Dermis microvascular lymphatic vessel endothelial cell (primary cell): ENCODE data around the gene C1QB. TPM values are rescaled to one million over a fixed set of nuclear protein-coding genes. Genes with fewer than 3 reads are reported as not detected.
A peak's percentile ranks its signal among the peaks of the same experiment; 100 is the strongest.

Source experiments
- DNase-seq, 2 donors: peaks; one replicate each; pipeline versions ENCODE4 v3.0.0 to v3.0.0-alpha.2; 2010; ENCODE audit warnings: low read depth in 2 of 2
- total RNA-seq: library from RNA; depleted of rRNA; stranded (reverse); fragments of >200 nt; gene quantifications from 2 replicates; pipeline ENCODE4 v1.2.1, GENCODE V29; 2014

C1QB gene
- total RNA-seq, 1 donor from 2014 or later, result not detected

GRCh38 chr1:22633697-22634463 is 19.2 kb upstream of the C1QB start:
- no peak for DNase-seq

- no peak for DNase-seq
These were observed 17.6 kb upstream of the C1QB start for GRCh38 chr1:22635436-22635835.

- no peak for DNase-seq
These were observed 16.7 kb upstream of the C1QB start, which contains the start of gene C1QA for GRCh38 chr1:22636353-22636752. TSS of gene C1QA (plus strand) at chr1:22636628. CDS start at chr1:22637617, 989 bp downstream.

GRCh38 chr1:22636927-22637326 is 16.1 kb upstream of the C1QB start:
- DNase-seq, result no peak

GRCh38 chr1:22637907-22638445 is 15.1 kb upstream of the C1QB start:
- DNase-seq, result no peak

GRCh38 chr1:22638476-22639234 is 14.4 kb upstream of the C1QB start:
- no peak for DNase-seq

GRCh38 chr1:22639286-22639685 is 13.8 kb upstream of the C1QB start:
- DNase-seq, result peak in 1 of 2 donors; percentile 29

GRCh38 chr1:22641247-22641646 is 11.8 kb upstream of the C1QB start:
- no peak for DNase-seq

GRCh38 chr1:22641906-22642636 is 11.0 kb upstream of the C1QB start:
- peak; percentile 9 to 51 for DNase-seq

- no peak for DNase-seq
These were observed 9.7 kb upstream of the C1QB start, which contains the start of gene C1QC for GRCh38 chr1:22643381-22643780. TSS of gene C1QC (plus strand) at chr1:22643633. CDS start at chr1:22644024, 391 bp downstream.

GRCh38 chr1:22643928-22644327 is 9.1 kb upstream of the C1QB start:
- no peak for DNase-seq

- no peak for DNase-seq
These were observed 7.1 kb upstream of the C1QB start for GRCh38 chr1:22645931-22646330.

- DNase-seq, result no peak
These were observed 6.7 kb upstream of the C1QB start for GRCh38 chr1:22646384-22646783.

GRCh38 chr1:22650089-22650693 is 2.8 kb upstream of the C1QB start:
- DNase-seq, result no peak

GRCh38 chr1:22651941-22652856 is 837 bp upstream of the C1QB start:
- no peak for DNase-seq

GRCh38 chr1:22654692-22655091 is 1.7 kb downstream of the C1QB start:
- no peak for DNase-seq

- DNase-seq, result no peak
These were observed 5.5 kb downstream of the C1QB start for GRCh38 chr1:22658385-22659163.

- DNase-seq, result no peak
These were observed 7.7 kb downstream of the C1QB start for GRCh38 chr1:22660716-22661241.

GRCh38 chr1:22661880-22662279 is 8.8 kb downstream of the C1QB start:
- DNase-seq, result no peak
